ENCODE data around the gene KARS1. TPM values are rescaled to one million over a fixed set of nuclear protein-coding genes. Genes with fewer than 3 reads are reported as not detected.
A peak's percentile ranks its signal among the peaks of the same experiment; 100 is the strongest.

The KARS1 gene
- total RNA-seq, 1 experiment from 2014 or later, result 119 TPM

DNA sequence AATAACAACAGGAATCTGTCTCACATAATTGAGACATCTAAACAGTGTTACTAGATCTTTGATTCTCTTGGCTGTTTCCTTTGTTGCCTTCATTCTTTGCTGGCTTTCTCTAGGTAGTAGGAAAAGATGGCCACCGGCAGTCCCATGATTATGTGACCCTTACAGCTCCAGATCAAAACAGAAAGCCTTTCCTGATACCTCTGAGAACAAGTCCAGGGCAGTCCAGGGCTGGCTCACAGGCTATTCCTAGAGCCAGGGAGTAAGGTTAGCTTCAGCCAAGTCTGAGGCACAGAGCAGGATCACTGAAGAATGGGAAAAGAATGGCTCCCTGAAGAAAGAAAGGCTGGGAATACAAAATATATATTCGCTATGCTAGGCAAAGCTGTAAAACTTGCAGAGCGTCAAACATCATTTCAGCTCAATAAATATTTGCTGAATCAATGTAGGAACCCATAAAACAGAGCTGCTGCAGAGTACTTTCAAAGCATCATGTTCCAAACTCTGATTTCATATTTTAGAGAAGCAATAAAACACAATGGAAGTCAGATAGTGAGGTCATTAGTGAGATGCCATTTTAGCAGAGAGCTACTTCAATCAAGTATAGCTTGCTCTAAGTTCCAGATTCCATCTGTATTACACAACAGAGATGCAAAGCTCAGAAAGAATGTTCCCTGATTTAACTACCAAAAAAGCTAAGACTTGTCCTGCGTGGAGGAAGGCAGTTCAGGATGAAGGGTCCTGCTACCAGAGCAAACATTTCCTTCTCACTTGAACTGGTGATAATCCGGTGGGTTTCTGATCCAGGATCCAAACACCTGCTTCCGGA, 47.8 kb downstream of the KARS1 start:
- Histone ChIP-seq H3K27ac (ENCODE audit: low read length) (no peak overlapping the region), H3K27me3 (ENCODE audit: control insufficient read depth, insufficient read depth, low read length) (no peaks in the 10 kb centered on the region), H3K36me3 (ENCODE audit: control insufficient read depth, insufficient read depth, low read length) (peaks cover 5% of the 10 kb centered on the region), H3K9me3 (ENCODE audit: control insufficient read depth, insufficient read depth, low read depth, low read length) (no peaks in the 10 kb centered on the region), H3K4me3 (ENCODE audit: low read depth in 2 of 2, low read length in 2 of 2) (no peak overlapping the region), H3K4me1 (ENCODE audit: control insufficient read depth, insufficient read depth, low read length) (no peaks in the 10 kb centered on the region)
- DNase-seq (ENCODE audit: low read depth, low spot score) (no peak), ATAC-seq (no peak)
- TSS peak; percentile 48 for BruUV-seq (replicated peaks)
- TF ChIP-seq, protein P1, sequence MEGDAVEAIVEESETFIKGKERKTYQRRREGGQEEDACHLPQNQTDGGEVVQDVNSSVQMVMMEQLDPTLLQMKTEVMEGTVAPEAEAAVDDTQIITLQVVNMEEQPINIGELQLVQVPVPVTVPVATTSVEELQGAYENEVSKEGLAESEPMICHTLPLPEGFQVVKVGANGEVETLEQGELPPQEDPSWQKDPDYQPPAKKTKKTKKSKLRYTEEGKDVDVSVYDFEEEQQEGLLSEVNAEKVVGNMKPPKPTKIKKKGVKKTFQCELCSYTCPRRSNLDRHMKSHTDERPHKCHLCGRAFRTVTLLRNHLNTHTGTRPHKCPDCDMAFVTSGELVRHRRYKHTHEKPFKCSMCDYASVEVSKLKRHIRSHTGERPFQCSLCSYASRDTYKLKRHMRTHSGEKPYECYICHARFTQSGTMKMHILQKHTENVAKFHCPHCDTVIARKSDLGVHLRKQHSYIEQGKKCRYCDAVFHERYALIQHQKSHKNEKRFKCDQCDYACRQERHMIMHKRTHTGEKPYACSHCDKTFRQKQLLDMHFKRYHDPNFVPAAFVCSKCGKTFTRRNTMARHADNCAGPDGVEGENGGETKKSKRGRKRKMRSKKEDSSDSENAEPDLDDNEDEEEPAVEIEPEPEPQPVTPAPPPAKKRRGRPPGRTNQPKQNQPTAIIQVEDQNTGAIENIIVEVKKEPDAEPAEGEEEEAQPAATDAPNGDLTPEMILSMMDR (IDR thresholded peaks at IDR 0.05), result no peak
- TF ChIP-seq, protein P2, sequence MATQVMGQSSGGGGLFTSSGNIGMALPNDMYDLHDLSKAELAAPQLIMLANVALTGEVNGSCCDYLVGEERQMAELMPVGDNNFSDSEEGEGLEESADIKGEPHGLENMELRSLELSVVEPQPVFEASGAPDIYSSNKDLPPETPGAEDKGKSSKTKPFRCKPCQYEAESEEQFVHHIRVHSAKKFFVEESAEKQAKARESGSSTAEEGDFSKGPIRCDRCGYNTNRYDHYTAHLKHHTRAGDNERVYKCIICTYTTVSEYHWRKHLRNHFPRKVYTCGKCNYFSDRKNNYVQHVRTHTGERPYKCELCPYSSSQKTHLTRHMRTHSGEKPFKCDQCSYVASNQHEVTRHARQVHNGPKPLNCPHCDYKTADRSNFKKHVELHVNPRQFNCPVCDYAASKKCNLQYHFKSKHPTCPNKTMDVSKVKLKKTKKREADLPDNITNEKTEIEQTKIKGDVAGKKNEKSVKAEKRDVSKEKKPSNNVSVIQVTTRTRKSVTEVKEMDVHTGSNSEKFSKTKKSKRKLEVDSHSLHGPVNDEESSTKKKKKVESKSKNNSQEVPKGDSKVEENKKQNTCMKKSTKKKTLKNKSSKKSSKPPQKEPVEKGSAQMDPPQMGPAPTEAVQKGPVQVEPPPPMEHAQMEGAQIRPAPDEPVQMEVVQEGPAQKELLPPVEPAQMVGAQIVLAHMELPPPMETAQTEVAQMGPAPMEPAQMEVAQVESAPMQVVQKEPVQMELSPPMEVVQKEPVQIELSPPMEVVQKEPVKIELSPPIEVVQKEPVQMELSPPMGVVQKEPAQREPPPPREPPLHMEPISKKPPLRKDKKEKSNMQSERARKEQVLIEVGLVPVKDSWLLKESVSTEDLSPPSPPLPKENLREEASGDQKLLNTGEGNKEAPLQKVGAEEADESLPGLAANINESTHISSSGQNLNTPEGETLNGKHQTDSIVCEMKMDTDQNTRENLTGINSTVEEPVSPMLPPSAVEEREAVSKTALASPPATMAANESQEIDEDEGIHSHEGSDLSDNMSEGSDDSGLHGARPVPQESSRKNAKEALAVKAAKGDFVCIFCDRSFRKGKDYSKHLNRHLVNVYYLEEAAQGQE (IDR thresholded peaks at IDR 0.05; ENCODE audit: insufficient read depth in 1 of 2, low read depth in 2 of 2, low read length in 1 of 2), result no peak
- no peak for TF ChIP-seq SIN3A (IDR thresholded peaks at IDR 0.05; ENCODE audit: borderline replicate concordance, insufficient read depth, low read depth, low read length)
- no peak for TF ChIP-seq TCF7L2 (IDR thresholded peaks at IDR 0.05; ENCODE audit: low read depth, low read length)
- no peak for TF ChIP-seq POLR2AphosphoS5 (IDR thresholded peaks at IDR 0.05; ENCODE audit: low read depth, low read length)
- in situ Hi-C loops (cut with HindIII; ENCODE audit: low pct_unique_long_range_greater_than_20kb, low sequenced_read_pairs), result no loop called here
- ChIA-PET CTCF (no interaction called here), POLR2A (no interaction called here)
- intact Hi-C loops (cut with micrococcal nuclease; ENCODE audit: unreplicated experiment), result no loop called here

DNA sequence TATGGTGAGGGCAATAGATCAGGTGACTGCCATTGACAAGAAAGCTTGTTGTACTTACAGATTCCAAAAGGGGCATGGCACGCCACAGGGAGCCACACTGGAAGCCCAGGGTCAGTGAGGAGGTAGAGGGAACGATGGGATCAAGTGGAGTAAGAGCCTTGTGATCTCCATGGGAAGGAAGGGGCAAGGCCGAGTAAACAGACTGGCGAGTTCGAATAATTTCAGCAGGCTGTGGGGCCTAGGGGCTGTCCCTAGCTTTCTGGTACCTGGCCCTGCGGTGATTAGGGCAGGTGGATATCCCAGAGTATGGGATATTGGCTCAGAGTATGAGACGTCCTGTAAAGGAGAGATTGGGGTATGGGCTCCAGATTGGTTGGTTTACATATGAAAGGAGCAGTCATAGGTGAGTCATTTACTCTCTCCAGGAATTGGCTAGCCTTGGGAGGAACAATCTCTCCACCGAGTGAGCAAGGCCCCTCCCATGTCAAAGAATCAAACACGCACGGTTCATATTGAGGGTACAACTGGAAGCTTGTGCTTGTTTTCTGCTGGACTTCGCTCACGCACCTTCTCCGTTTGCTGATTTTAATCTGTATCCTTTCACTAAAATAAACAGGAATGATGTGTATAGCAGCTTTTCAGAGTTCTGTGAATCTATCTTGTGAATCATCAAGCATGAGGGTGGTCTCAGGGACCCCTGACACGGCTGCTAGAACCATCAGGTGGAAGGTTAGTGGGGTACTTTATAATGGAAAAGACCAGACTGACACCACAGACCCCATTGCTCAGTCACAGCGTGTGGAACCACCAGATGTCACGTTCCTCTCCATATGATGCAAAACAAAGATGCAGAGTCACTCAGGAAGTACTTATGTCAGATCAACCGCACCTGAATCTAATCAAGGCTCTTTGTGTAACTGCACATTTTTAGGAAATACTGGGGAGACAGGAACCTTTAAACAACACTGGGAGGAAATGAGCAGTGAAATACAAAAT, 53.3 kb downstream of the KARS1 start:
- ATAC-seq (no peak), DNase-seq (ENCODE audit: low read depth, low spot score) (no peak)
- ChIA-PET CTCF (no interaction called here), POLR2A (no interaction called here)
- Histone ChIP-seq H3K27ac (ENCODE audit: low read length) (no peak overlapping the region), H3K27me3 (ENCODE audit: control insufficient read depth, insufficient read depth, low read length) (no peaks in the 10 kb centered on the region), H3K4me3 (ENCODE audit: low read depth in 2 of 2, low read length in 2 of 2) (no peak overlapping the region), H3K9me3 (ENCODE audit: control insufficient read depth, insufficient read depth, low read depth, low read length) (no peaks in the 10 kb centered on the region), H3K4me1 (ENCODE audit: control insufficient read depth, insufficient read depth, low read length) (no peaks in the 10 kb centered on the region), H3K36me3 (ENCODE audit: control insufficient read depth, insufficient read depth, low read length) (no peaks in the 10 kb centered on the region)
- intact Hi-C loops (cut with micrococcal nuclease; ENCODE audit: unreplicated experiment), result no loop called here
- no peak for TF ChIP-seq SIN3A (IDR thresholded peaks at IDR 0.05; ENCODE audit: borderline replicate concordance, insufficient read depth, low read depth, low read length)
- TF ChIP-seq, protein P2 (IDR thresholded peaks at IDR 0.05; ENCODE audit: insufficient read depth in 1 of 2, low read depth in 2 of 2, low read length in 1 of 2), result no peak
- TF ChIP-seq POLR2AphosphoS5 (IDR thresholded peaks at IDR 0.05; ENCODE audit: low read depth, low read length), result no peak
- TF ChIP-seq, protein P1 (IDR thresholded peaks at IDR 0.05), result no peak
- no peak for TF ChIP-seq TCF7L2 (IDR thresholded peaks at IDR 0.05; ENCODE audit: low read depth, low read length)
- BruUV-seq (replicated peaks), result no TSS peak
- in situ Hi-C loops (cut with HindIII; ENCODE audit: low pct_unique_long_range_greater_than_20kb, low sequenced_read_pairs), result no loop called here
